Jurkat, Clone E6-1 (cell line): ENCODE measurements around the gene EML5.
A peak's percentile ranks its signal among the peaks of the same experiment; 100 is the strongest.

Experiments
- DNase-seq: peaks from one replicate; pipeline ENCODE4 v3.0.0-alpha.2; 2011; ENCODE audit warnings: low read depth, low spot score
- H3K4me3 ChIP-seq: 2 replicates; pipeline ENCODE4 v1.5.1; 2011; ENCODE audit warnings: mild to moderate bottlenecking, low read length, control low read depth, moderate library complexity

EML5 gene

DNA sequence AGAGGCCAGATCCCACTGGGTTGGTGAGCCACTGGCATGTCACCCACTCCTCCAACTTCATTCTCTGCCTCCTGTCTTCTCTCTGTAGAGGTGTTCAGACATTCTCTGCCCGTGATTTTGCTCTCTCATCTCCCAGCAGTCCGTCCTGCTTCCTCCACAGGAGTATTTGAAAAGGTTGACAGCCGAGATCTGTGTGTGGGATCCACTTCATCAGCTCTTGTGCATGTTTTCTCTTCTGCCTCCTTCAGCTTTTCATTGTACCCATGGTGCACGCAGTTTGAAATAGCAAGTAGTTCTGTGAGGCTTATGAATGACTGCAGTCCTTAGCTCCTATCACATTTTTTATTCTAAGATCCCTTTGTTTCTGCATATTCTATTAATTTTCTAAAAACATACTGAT, 195.2 kb downstream of the EML5 start:
- no peak overlapping the region for H3K4me3 ChIP-seq
- no peak for DNase-seq

DNA sequence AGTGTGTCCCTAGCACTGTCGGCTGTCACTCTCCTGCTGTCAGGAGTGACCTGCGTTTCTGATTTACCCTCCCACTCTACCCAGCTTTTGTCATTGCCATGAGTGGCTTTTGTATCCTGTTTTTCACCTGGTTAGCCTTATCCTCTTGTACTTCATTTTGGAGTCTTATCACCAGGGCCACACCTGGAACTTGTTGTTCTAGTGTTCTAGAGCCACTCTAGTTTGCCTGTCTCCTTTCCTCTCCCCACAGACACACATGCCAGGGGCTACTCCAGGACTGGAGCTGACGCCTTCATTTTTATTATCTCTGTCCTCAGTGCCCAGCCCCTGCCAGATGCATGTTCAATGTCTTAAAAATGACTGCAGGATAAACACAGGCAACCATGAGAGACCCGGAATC, 195.7 kb downstream of the EML5 start:
- no peak for DNase-seq
- no peak overlapping the region for H3K4me3 ChIP-seq

DNA sequence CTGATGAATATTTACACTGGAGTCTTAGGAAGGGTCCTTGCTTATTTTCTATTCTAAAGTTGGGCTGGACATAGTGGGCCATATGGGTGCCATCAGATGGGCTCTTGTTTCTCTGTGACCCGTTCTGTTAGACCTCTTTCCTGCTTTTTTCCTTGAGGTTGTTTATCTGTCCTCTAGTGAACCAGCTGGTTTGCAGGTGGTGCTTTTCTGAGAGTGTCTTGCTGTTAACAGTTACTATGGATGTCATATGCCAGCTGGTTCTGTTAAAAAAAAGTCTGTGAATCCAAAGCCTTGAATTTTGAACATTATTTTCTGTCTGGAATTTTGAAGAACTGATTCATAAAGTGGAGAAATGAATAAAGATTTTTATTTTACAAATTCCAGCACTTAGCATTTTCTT, 200.7 kb downstream of the EML5 start:
- DNase-seq: no peak

DNA sequence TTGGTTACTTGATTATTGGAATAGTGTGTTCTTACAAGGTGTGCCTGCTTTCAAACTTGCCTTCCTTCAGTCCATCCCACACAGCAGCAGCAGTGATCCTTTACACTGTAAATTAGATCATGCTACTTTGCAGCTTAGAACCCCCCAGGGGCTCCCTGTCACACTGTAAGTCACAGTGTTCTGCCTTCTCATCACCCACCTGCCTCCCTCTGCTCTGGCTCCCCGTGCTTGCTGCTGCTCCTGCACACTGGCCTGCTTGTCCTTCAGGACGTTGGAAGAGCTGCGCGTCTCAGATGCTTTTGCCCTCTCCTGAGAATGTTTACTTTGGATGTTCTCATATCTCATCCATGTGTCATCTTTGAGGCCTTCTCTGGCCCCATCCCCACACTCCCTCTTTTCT, 202.6 kb downstream of the EML5 start:
- H3K4me3 ChIP-seq: no peak overlapping the region
- DNase-seq: no peak

More for the DNA sequence above, 200.7 kb downstream of the EML5 start:
- H3K4me3 ChIP-seq: no peak overlapping the region

DNA sequence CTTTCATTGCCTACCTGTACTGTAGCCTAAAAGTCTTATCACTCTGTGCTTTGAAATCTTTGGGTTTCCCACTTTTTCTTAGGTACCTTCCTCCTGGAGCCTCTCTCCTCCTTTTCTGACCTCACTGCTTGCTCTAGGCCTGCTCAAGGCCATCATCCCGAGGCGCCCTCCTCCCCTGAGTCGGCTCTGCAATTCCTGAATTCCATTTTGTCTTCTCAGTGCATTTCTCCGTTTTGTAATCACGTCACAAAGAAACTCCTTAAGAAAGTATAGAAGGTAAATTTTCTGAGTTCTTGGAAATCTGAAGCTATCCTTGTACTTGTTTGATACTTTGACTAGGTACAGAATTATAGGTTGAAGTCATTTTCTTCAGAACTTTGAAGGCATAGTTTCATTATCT, 204.7 kb downstream of the EML5 start:
- H3K4me3 ChIP-seq: no peak overlapping the region
- no peak for DNase-seq

DNA sequence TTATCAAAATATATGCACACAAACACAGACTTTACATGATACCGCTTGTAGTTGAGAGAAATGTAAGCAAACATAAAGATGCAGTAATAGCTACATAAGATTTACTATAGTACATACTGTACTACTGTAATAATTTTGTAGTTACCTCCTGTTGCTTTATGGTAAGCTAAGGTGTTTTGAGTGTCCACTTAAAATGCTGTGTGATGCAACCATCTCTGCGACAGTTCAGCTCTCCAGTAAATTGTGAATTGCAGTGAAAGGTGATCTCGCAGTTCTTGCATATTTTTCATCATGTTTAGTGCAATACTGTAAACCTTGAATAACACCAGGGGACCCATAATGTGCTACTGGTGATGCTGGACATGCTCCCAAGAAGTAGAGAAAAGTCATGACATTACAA, 208.3 kb downstream of the EML5 start:
- no peak for DNase-seq
- H3K4me3 ChIP-seq: no peak overlapping the region

DNA sequence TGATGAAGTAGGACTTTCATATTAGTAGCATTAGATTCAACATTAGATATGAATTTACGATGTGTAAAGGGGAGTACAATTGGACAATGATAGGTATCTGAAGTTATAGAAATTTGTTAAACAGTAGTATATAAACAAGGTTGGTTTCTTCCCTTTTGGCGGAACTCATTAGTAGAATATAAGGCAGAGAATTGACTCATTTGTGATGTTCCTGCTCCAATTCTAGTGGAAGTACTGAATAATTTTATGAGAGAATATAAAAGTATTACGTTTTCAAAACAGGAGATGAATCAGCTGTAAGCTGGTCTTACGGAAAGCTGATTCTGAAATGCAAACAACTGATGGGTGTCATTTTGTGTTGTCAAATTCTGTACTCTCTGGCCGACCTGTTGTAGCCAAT, 216.5 kb downstream of the EML5 start:
- H3K4me3 ChIP-seq: no peak overlapping the region
- DNase-seq: no peak

DNA sequence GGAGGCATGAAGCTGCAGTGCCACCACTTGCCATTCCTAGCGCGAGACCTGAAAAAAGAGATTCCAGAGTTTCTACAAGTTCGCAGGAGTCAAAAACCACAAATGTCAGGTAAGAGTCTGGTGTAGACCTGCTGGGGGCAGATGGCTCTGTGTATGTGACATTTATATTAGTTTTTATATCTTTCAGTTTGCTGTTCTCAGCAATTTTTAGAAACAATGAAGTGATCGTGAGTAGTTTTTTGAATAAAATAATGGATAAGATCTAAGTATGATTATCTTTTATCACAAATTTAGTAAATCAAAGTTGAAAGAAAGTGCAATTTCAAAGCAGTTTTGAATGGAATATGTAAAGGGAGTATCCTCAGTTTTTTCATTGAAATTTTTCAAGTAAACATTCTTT, 220.6 kb downstream of the EML5 start:
- no peak overlapping the region for H3K4me3 ChIP-seq
- DNase-seq: no peak

DNA sequence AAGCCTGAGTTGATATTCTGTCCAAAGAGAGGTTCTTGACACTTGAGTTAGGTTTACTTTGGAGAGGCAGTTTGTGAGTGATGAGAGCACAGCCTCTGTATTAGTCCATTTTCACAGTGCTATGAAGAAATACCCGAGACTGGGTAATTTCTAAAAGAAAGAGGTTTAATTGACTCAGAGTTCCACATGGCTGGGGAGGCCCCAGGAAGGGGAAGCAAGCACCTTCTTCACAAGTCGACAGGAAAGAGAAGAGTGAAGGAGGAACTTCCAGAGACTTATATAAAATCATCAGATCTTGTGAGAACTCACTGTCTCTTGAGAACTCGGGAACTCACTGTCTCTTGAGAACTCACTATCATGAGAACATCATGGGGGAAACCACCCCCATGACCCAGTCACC, 224.6 kb downstream of the EML5 start:
- no peak overlapping the region for H3K4me3 ChIP-seq
- no peak for DNase-seq

DNA sequence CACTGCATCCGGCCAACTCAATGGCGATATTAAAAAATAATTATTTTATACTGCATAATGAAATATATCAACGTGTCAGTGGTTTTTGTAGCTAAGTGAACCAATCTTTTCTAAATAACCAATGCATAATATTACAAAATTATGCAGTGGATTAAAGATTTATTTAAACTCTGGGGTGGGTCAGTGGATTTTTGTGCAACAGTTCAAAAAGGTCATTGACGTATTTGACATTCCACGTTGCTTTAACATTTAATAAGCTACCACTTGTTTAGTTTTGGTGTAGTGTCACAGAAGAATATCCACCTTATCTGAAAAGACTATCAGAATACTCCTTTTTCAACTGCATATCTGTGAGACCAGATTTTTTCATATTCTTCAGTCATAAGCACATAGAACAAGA, 227.3 kb downstream of the EML5 start:
- DNase-seq: no peak
- H3K4me3 ChIP-seq: no peak overlapping the region

DNA sequence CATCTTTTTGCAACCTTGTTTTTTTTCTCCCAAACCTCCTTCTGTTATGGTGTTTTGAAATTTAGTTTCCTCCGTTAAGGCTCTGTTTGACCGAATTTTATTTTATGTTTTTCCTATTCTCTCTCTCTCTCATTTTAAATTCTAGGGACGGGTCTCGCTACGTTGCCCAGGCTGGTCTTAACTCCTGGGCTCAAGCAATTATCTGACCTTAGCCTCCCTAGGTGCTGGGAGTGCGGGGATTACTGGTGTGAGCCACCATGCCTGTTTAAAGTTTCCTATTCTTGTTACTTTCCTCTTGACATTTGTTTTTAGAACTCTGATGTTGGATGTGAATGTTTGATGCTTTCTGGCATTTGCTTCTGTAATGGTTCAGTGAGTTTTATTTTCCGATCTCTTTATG, 228.9 kb downstream of the EML5 start:
- DNase-seq: no peak
- H3K4me3 ChIP-seq: peak overlapping the region; percentile 81

DNA sequence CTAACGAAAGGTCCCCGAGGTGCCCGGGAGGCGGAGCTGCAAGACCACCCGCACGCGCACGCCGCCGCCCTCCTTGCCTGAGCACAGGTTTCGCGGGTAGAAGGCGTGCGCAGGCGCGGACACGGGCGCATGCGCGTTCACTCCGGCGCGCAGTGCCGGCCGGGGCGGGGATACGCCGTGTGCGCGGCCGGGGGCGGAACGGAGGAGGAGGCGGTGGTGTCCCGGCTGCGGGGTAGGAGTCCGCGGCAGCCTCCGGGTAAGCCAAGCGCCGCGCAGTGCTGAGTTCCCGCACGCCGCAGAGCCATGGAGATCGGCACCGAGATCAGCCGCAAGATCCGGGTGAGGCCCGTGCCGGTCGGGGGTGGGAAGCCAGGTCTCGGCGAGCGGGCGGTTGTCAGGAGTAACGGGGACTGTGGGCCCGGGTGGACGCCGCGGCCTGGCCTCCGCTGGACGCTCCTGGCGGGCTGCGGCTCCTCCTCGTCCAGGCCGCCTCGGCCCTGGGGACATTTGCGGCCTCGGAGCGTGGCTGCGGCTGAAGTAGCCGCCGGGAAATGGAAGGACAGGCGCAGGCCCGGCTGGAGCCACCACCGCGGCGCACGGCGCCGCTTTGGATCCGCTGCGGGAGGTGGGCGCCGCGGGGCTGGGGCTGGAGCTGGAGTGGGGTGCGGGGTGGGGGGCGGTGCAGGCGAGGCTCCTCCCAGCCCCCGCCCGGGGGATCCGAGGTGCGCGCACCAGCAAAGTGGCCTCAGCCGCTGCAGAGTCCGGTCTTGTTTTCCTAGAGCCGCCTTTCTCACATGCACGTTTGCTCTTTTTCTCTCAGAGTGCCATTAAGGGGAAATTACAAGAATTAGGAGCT, 229.7 kb downstream of the EML5 start, which contains the start of gene ZC3H14:
TSS of gene ZC3H14 (plus strand) at position 207 of the 856 bp plus-strand sequence. CDS start at position 304, 97 bp downstream.
- DNase-seq: peak; percentile 84
- peak within 1 kb of the TSS; percentile 81 for H3K4me3 ChIP-seq

DNA sequence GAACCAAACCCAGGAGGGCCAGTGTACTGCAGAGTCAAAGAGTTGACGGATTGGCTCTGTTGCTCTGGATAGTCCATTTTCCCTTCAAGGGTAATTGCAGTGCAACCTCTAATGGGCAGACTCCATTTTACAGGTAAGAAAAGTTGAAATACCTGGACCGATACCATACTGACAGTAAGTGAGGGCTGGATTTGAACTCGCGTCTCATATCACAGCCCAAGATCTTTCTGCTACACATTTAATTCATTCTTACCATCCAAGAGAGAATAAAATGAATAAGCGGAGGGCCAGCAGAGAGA, 230.3 kb downstream of the EML5 start:
- DNase-seq: no peak

More for the DNA sequence above, 230.3 kb downstream of the EML5 start:
- H3K4me3 ChIP-seq: peak overlapping the region; percentile 81
